ENCODE data around the gene PCED1B.

Gene PCED1B

GRCh38 chr12:47155457-47156166 lies 76.2 kb downstream of the PCED1B start:
- TF ChIP-seq TAF1 (IDR thresholded peaks at IDR 0.05; ENCODE audit: low read depth) (no peak), CREB1 (IDR thresholded peaks at IDR 0.05; ENCODE audit: low read depth) (no peak), NFIC (IDR thresholded peaks at IDR 0.05) (no peak), REST (IDR thresholded peaks at IDR 0.05; ENCODE audit: low read depth) (no peak), EP300 (IDR thresholded peaks at IDR 0.05; ENCODE audit: borderline replicate concordance) (no peak), EGR1 (IDR thresholded peaks at IDR 0.05) (no peak), YY1 (IDR thresholded peaks at IDR 0.05; ENCODE audit: low read depth) (no peak), CEBPB (IDR thresholded peaks at IDR 0.05) (no peak), TEAD4 (IDR thresholded peaks at IDR 0.05) (no peak)
- TF ChIP-seq, protein P1, sequence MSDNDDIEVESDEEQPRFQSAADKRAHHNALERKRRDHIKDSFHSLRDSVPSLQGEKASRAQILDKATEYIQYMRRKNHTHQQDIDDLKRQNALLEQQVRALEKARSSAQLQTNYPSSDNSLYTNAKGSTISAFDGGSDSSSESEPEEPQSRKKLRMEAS (IDR thresholded peaks at IDR 0.05) = no peak
- TF ChIP-seq, protein P2, sequence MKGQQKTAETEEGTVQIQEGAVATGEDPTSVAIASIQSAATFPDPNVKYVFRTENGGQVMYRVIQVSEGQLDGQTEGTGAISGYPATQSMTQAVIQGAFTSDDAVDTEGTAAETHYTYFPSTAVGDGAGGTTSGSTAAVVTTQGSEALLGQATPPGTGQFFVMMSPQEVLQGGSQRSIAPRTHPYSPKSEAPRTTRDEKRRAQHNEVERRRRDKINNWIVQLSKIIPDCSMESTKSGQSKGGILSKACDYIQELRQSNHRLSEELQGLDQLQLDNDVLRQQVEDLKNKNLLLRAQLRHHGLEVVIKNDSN (IDR thresholded peaks at IDR 0.05) = no peak

- TF ChIP-seq REST (IDR thresholded peaks at IDR 0.05; ENCODE audit: low read depth) (no peak), EP300 (IDR thresholded peaks at IDR 0.05; ENCODE audit: borderline replicate concordance) (no peak), TAF1 (IDR thresholded peaks at IDR 0.05; ENCODE audit: low read depth) (no peak), EGR1 (IDR thresholded peaks at IDR 0.05) (no peak), CREB1 (IDR thresholded peaks at IDR 0.05; ENCODE audit: low read depth) (no peak)
- TF ChIP-seq, protein P2 (IDR thresholded peaks at IDR 0.05) = no peak
These were observed 76.8 kb downstream of the PCED1B start for GRCh38 chr12:47156167-47156736.

DNA sequence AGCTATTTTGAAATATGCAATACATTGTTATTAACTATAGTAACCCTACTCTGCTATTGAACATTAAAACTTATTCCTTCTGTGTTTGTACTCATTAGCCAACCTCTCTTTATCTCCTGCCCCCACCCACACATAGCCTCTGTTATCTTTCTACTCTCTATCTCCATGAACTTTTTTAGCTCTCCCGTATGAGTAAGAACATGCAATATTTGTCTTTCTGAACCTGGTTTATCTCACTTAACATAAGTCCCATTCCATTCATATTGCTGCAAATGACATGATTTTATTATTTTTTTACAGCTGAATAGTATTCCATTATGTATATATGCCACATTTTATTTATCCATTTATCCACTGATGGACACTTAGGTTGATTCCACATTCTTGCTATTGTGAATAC lies 79.4 kb downstream of the PCED1B start:
- TF ChIP-seq, protein P2 (IDR thresholded peaks at IDR 0.05) = no peak
- TF ChIP-seq REST (IDR thresholded peaks at IDR 0.05; ENCODE audit: low read depth) = no peak
- TF ChIP-seq, protein P1 (IDR thresholded peaks at IDR 0.05) = no peak
- no peak for TF ChIP-seq TEAD4 (IDR thresholded peaks at IDR 0.05)

DNA sequence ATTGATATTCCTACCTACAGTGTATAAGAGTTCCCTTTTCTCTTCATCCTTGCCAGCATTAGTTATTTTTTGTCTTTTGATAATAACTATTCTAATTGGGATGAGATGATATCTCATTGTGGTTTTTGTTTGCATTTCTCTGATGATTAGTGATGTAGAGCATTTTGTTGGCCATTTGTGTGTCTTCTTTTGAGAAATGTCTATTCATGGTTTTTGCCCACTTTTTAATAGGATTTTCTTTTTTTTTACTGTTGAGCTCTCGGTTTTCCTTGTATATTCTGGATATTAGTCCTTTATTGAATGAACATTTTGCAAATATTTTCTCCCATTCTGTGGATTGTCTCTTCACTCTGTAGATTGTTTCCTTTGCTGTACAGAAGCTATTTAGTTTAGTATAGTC lies 79.9 kb downstream of the PCED1B start:
- TF ChIP-seq, protein P2 (IDR thresholded peaks at IDR 0.05) = no peak
- TF ChIP-seq CREB1 (IDR thresholded peaks at IDR 0.05; ENCODE audit: low read depth) (no peak), FOXM1 (IDR thresholded peaks at IDR 0.05; ENCODE audit: borderline replicate concordance, low read depth) (no peak), EGR1 (IDR thresholded peaks at IDR 0.05) (no peak), ZBTB7A (IDR thresholded peaks at IDR 0.05; ENCODE audit: low read depth) (no peak), YY1 (IDR thresholded peaks at IDR 0.05; ENCODE audit: low read depth) (no peak), REST (IDR thresholded peaks at IDR 0.05; ENCODE audit: low read depth) (no peak), RAD21 (IDR thresholded peaks at IDR 0.05; ENCODE audit: low read depth) (no peak), TEAD4 (IDR thresholded peaks at IDR 0.05) (no peak), TCF12 (IDR thresholded peaks at IDR 0.05; ENCODE audit: low read depth) (no peak), TAF1 (IDR thresholded peaks at IDR 0.05; ENCODE audit: low read depth) (no peak), EP300 (IDR thresholded peaks at IDR 0.05; ENCODE audit: borderline replicate concordance) (no peak), CEBPB (IDR thresholded peaks at IDR 0.05) (no peak), NFIC (IDR thresholded peaks at IDR 0.05) (no peak)
- TF ChIP-seq, protein P1 (IDR thresholded peaks at IDR 0.05) = no peak
